ENCODE data around the gene C1QTNF5. TPM values are rescaled to one million over a fixed set of nuclear protein-coding genes. Genes with fewer than 3 reads are reported as not detected.

The C1QTNF5 gene
- total and polyA plus RNA-seq, 2 experiments from 2014 or later = 13.7 to 18.0 TPM

DNA sequence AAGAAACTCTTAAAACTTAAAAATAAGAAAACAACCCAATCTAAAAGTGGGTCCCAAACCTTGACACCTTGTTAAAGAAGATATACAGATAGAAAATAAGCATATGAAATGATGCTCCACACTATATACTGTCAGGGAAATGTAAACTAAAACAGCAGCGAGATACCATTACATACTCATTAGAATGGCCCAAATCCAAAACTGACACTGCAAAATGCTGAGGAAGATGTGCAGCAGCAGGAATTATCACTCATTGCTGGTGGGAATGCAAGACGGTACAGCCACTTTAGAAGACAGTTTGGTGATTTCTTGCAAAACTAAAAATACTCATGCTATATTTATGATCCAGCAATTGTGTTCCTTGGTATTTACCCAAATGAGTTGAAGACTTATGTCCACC lies 11.4 kb downstream of the C1QTNF5 start:
- Histone ChIP-seq H3K9me3 (ENCODE audit: low read depth) (no peaks in the 10 kb centered on the region), H4K20me1 (ENCODE audit: insufficient read depth, poor library complexity, severe bottlenecking) (no peaks in the 10 kb centered on the region), H3K4me2 (no peak overlapping the region), H3K36me3 (replicated peaks; ENCODE audit: insufficient read depth, low read depth) (no peaks in the 10 kb centered on the region), H2AFZ (no peak overlapping the region), H3K9me2 (replicated peaks; ENCODE audit: insufficient read depth) (no peaks in the 10 kb centered on the region), H3K4me1 (ENCODE audit: insufficient read depth) (no peaks in the 10 kb centered on the region), H3K79me2 (no peaks in the 10 kb centered on the region), H3K4me3 (no peak overlapping the region), H3K27me3 (peaks cover 4% of the 10 kb centered on the region), H3K27ac (no peak overlapping the region)
- TF ChIP-seq EZH2 (IDR thresholded peaks at IDR 0.05; ENCODE audit: borderline replicate concordance) = no peak
- TF ChIP-seq EZH2phosphoT487 (IDR thresholded peaks at IDR 0.05; ENCODE audit: low read depth, severe bottlenecking, unreplicated experiment) = no peak
- TF ChIP-seq CTCF (IDR thresholded peaks at IDR 0.05; ENCODE audit: poor library complexity) = no peak
- DNase-seq (ENCODE audit: low spot score) = no peak
- 75% methylated on average over 2 of the region's 2 CpGs for WGBS (ENCODE audit: low lambda C conversion rate, missing lambda C conversion rate)

DNA sequence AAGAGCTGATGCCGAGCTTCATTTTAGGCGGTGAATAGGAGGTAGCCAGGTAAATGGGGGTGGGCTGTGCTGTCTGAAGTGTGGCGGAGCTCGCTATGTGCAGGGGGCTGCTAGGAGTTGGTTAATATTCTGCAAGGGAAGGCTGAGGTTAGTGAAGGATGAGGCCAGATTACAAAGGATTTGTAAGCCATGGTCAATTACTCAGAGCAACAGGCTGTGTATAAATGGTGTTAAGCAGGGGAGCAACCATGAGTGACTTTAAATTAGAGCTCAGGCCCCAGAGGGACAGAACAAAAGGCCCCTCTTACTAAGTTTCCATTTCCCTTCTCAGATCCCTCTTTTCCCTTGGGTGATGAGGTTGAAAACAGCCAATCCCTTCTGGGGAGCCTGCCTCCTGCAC lies 16.5 kb downstream of the C1QTNF5 start:
- Histone ChIP-seq H3K27me3 (peaks cover 5% of the 10 kb centered on the region), H3K4me3 (no peak overlapping the region), H3K9me2 (replicated peaks; ENCODE audit: insufficient read depth) (no peaks in the 10 kb centered on the region), H3K36me3 (replicated peaks; ENCODE audit: insufficient read depth, low read depth) (no peaks in the 10 kb centered on the region), H3K79me2 (no peaks in the 10 kb centered on the region), H4K20me1 (ENCODE audit: insufficient read depth, poor library complexity, severe bottlenecking) (no peaks in the 10 kb centered on the region), H2AFZ (no peak overlapping the region), H3K9me3 (ENCODE audit: low read depth) (no peaks in the 10 kb centered on the region), H3K27ac (no peak overlapping the region), H3K4me1 (ENCODE audit: insufficient read depth) (peaks cover 10% of the 10 kb centered on the region), H3K4me2 (no peak overlapping the region)
- TF ChIP-seq CTCF (IDR thresholded peaks at IDR 0.05; ENCODE audit: poor library complexity) = no peak
- DNase-seq (ENCODE audit: low spot score) = no peak
- 67% methylated on average over 4 of the region's 4 CpGs for WGBS (ENCODE audit: low lambda C conversion rate, missing lambda C conversion rate)

GRCh38 chr11:119323532-119324033 lies 17.1 kb downstream of the C1QTNF5 start:
- no peak overlapping the region for H3K4me2 ChIP-seq
- DNase-seq (ENCODE audit: low spot score) = peak; percentile 83
- TF ChIP-seq EZH2 (IDR thresholded peaks at IDR 0.05; ENCODE audit: borderline replicate concordance) (no peak), CTCF (IDR thresholded peaks at IDR 0.05; ENCODE audit: poor library complexity) (peak; percentile 71)

More at GRCh38 chr11:119323532-119324033, 17.1 kb downstream of the C1QTNF5 start:
- Histone ChIP-seq H4K20me1 (ENCODE audit: insufficient read depth, poor library complexity, severe bottlenecking) (no peaks in the 10 kb centered on the region), H3K9me3 (ENCODE audit: low read depth) (no peaks in the 10 kb centered on the region), H3K9me2 (replicated peaks; ENCODE audit: insufficient read depth) (no peaks in the 10 kb centered on the region), H2AFZ (no peak overlapping the region), H3K4me3 (no peak overlapping the region), H3K27me3 (peaks cover 7% of the 10 kb centered on the region), H3K79me2 (no peaks in the 10 kb centered on the region), H3K36me3 (replicated peaks; ENCODE audit: insufficient read depth, low read depth) (no peaks in the 10 kb centered on the region), H3K27ac (no peak overlapping the region), H3K4me1 (ENCODE audit: insufficient read depth) (peaks cover 13% of the 10 kb centered on the region)
- 31% methylated on average over 8 of the region's 8 CpGs for WGBS (ENCODE audit: low lambda C conversion rate, missing lambda C conversion rate)

Data from hepatocyte (in vitro differentiated cells).